Neural progenitor cell (in vitro differentiated cells): ENCODE data around the gene DISP1.

Source experiments
- CTCF ChIP-seq: fragments of 200-600 bp; sonication (generic); IDR thresholded peaks from 2 replicates; pipeline ENCODE4 v1.5.1; 2017; ENCODE audit warnings: antibody characterized with exemption, mild to moderate bottlenecking
- EZH2 ChIP-seq: fragments of 200-600 bp; sonication (generic); IDR thresholded peaks from 2 replicates; pipeline ENCODE4 v1.6.1; 2017; ENCODE audit warnings: antibody characterized with exemption, mild to moderate bottlenecking, moderate library complexity
- EZH2phosphoT487 ChIP-seq: fragments of 200-600 bp; sonication (generic); IDR thresholded peaks from 2 replicates; pipeline ENCODE4 v1.6.1; 2017; ENCODE audit warnings: antibody characterized with exemption

GRCh38 chr1:222769181-222769580, 45.7 kb upstream of the DISP1 start:
- peak; percentile 26 for TF ChIP-seq CTCF
- no peak for TF ChIP-seq EZH2
- TF ChIP-seq EZH2phosphoT487, result no peak
